OCI-LY1 (cell line): ENCODE measurements around the gene CD247.
A peak's percentile ranks its signal among the peaks of the same experiment; 100 is the strongest.

Experiments used
- H2AFZ ChIP-seq: fragments of 200-600 bp; sonication (generic), shearing (Covaris generic); 2 replicates; pipeline ENCODE4 v1.6.0; 2014; ENCODE audit warnings: antibody characterized with exemption, mild to moderate bottlenecking, low read length
- H3F3A ChIP-seq: fragments of 200-600 bp; sonication (generic), shearing (Covaris generic); 2 replicates; pipeline ENCODE4 v1.6.0; 2014; ENCODE audit warnings: mild to moderate bottlenecking, antibody characterized with exemption, low read length, moderate library complexity; ENCODE audit not compliant: insufficient read depth
- H3K27ac ChIP-seq: fragments of 200-600 bp; sonication (generic); 2 replicates; pipeline ENCODE4 v1.5.1; 2014; ENCODE audit warnings: low read length, mixed run types, mild to moderate bottlenecking, low read depth; ENCODE audit not compliant: poor library complexity, severe bottlenecking
- H3K27me3 ChIP-seq: fragments of 200-600 bp; sonication (generic); 2 replicates; pipeline ENCODE4 v1.6.0; 2014; ENCODE audit warnings: antibody characterized with exemption, mild to moderate bottlenecking, low read length, moderate library complexity; ENCODE audit not compliant: insufficient read depth
- H3K36me3 ChIP-seq: fragments of 200-600 bp; sonication (generic); 2 replicates; pipeline ENCODE4 v1.6.1; 2014; ENCODE audit warnings: mild to moderate bottlenecking, antibody characterized with exemption, low read length, moderate library complexity, mixed read lengths; ENCODE audit not compliant: insufficient read depth
- H3K4me1 ChIP-seq: fragments of 200-600 bp; sonication (generic); 2 replicates; pipeline ENCODE4 v1.5.1; 2014; ENCODE audit warnings: mild to moderate bottlenecking, low read length, moderate library complexity; ENCODE audit not compliant: insufficient read depth, severe bottlenecking
- H3K4me2 ChIP-seq: fragments of 200-600 bp; sonication (generic), shearing (Covaris generic); 2 replicates; pipeline ENCODE4 v1.6.1; 2014; ENCODE audit warnings: low read length
- H3K4me3 ChIP-seq: fragments of 200-600 bp; sonication (generic); 2 replicates; pipeline ENCODE4 v1.5.1; 2014; ENCODE audit warnings: low read length, low read depth, mild to moderate bottlenecking, mixed read lengths; ENCODE audit not compliant: poor library complexity, severe bottlenecking
- H3K79me2 ChIP-seq: fragments of 200-600 bp; shearing (Covaris generic); 2 replicates; pipeline ENCODE4 v1.6.1; 2016; ENCODE audit warnings: mixed run types, low read length, mixed read lengths; ENCODE audit not compliant: insufficient read depth
- H3K9ac ChIP-seq: fragments of 200-600 bp; sonication (generic), shearing (Covaris generic); 2 replicates; pipeline ENCODE4 v1.6.1; 2014; ENCODE audit warnings: mild to moderate bottlenecking, low read length, mixed read lengths
- H3K9me2 ChIP-seq: fragments of 200-600 bp; sonication (generic), shearing (Covaris generic); 2 replicates; pipeline ENCODE4 v1.6.1; 2014; ENCODE audit warnings: low read depth, mild to moderate bottlenecking, low read length, mixed read lengths
- H3K9me3 ChIP-seq: fragments of 200-600 bp; shearing (Covaris generic); 2 replicates; pipeline ENCODE4 v1.6.1; 2014; ENCODE audit warnings: low read length, mixed read lengths
- H4K20me1 ChIP-seq: fragments of 200-600 bp; sonication (generic), shearing (Covaris generic); 2 replicates; pipeline ENCODE4 v1.6.0; 2016; ENCODE audit warnings: mild to moderate bottlenecking, low read length; ENCODE audit not compliant: insufficient read depth
- EZH2 ChIP-seq: fragments of 200-600 bp; sonication (generic), shearing (Covaris generic); IDR thresholded peaks from 2 replicates; pipeline ENCODE4 v1.8.0; 2017; ENCODE audit warnings: borderline replicate concordance, mixed run types, mild to moderate bottlenecking, antibody characterized with exemption, low read length, moderate library complexity, mixed read lengths
- TF ChIP-seq, protein P1 (sequence below): fragments of 200-600 bp; sonication (generic), shearing (Covaris generic); IDR thresholded peaks from 2 replicates; pipeline ENCODE4 v1.5.1; 2017; ENCODE audit warnings: mild to moderate bottlenecking, antibody characterized with exemption, low read length, moderate library complexity, mixed read lengths

CD247 gene

DNA sequence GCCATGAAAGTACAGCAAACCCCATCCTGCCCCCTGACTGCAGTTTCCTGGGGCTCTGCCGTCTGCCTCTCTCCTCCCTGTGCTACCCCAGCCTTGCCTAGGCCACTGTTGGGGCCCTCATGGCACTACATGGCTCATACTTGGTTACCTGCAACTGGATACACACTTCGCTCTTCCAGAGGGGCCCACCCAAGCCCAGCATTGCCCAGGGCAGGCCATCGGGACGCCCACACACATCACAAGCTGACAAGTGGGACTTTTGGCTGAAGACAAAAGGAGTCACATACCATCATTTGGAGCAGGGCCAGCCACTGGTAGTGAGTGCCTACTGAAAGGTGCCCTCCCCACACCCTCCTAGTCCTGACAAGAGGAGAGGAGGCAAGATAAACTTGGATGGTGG is 82.8 kb downstream of the CD247 start:
- Histone ChIP-seq H3K9me3 (no peaks in the 10 kb centered on the region), H3K4me2 (no peak overlapping the region), H3K27ac (no peak overlapping the region), H4K20me1 (no peaks in the 10 kb centered on the region), H3K4me1 (peaks cover 52% of the 10 kb centered on the region), H3F3A (0 out of 2 replicates have a peak, but pooled peaks cover 6% of the 10 kb centered on the region), H3K36me3 (peaks cover 13% of the 10 kb centered on the region; the same call in 1 of the 2 replicates), H3K4me3 (no peak overlapping the region), H3K27me3 (no peaks in the 10 kb centered on the region), H3K79me2 (no peaks in the 10 kb centered on the region), H2AFZ (no peak overlapping the region), H3K9ac (no peak overlapping the region), H3K9me2 (no peaks in the 10 kb centered on the region)
- TF ChIP-seq, protein P1, sequence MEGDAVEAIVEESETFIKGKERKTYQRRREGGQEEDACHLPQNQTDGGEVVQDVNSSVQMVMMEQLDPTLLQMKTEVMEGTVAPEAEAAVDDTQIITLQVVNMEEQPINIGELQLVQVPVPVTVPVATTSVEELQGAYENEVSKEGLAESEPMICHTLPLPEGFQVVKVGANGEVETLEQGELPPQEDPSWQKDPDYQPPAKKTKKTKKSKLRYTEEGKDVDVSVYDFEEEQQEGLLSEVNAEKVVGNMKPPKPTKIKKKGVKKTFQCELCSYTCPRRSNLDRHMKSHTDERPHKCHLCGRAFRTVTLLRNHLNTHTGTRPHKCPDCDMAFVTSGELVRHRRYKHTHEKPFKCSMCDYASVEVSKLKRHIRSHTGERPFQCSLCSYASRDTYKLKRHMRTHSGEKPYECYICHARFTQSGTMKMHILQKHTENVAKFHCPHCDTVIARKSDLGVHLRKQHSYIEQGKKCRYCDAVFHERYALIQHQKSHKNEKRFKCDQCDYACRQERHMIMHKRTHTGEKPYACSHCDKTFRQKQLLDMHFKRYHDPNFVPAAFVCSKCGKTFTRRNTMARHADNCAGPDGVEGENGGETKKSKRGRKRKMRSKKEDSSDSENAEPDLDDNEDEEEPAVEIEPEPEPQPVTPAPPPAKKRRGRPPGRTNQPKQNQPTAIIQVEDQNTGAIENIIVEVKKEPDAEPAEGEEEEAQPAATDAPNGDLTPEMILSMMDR, result no peak
- TF ChIP-seq EZH2, result no peak

DNA sequence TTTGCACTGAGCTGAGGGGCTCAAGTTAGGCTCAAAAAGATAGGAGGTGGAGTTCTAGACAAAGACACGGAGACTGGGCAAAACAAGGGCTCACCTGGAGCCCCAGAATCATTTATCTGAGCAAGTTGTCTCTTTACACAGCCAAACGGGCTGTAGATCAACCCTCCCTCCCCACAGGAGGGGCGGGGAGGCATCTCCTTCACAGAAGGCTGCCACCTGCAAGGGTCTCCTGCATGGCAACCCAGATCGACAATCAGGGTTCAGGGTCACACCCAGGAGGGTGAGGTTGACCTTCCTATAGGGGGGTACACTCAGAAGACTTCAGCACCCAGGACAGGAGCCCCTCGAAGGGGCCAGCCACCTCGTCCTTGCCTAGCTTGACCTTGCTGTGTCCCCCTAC is 84.0 kb downstream of the CD247 start:
- Histone ChIP-seq H3K9me2 (no peaks in the 10 kb centered on the region), H3K4me1 (peaks cover 57% of the 10 kb centered on the region), H3K27me3 (no peaks in the 10 kb centered on the region), H3K9me3 (no peaks in the 10 kb centered on the region), H3K4me2 (no peak overlapping the region), H3K9ac (no peak overlapping the region), H2AFZ (no peak overlapping the region), H3K79me2 (no peaks in the 10 kb centered on the region), H3K27ac (no peak overlapping the region), H3F3A (0 out of 2 replicates have a peak, but pooled peaks cover 6% of the 10 kb centered on the region), H3K4me3 (no peak overlapping the region), H3K36me3 (peaks cover 13% of the 10 kb centered on the region; the same call in 1 of the 2 replicates), H4K20me1 (no peaks in the 10 kb centered on the region)
- TF ChIP-seq, protein P1, result no peak
- no peak for TF ChIP-seq EZH2

DNA sequence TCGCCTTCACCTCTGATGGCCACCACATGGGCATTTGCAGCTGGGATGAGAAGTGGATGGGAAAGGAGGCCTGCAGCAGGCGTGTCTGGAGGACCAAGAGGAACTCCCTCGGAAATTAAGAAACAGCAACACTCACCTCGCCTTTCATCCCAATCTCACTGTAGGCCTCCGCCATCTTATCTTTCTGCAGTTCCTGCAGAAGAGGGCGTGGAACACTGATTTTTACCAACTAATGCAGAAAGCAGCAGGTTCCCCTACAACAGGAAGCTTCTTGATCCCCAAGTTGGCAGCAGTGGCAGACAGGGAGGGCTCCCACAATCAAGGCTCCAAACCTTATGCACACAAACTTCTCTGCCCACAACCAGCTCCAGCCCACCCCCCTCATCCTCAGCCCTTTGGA is 84.4 kb downstream of the CD247 start:
- no peaks in the 10 kb centered on the region for H3K79me2 ChIP-seq
- H3K27ac ChIP-seq, result peak overlapping the region; percentile 99
- H3K4me3 ChIP-seq, result no peak overlapping the region
- H3K9me2 ChIP-seq, result no peaks in the 10 kb centered on the region
- TF ChIP-seq EZH2, result no peak
- TF ChIP-seq, protein P1, result no peak
- H2AFZ ChIP-seq, result no peak overlapping the region
- peaks cover 13% of the 10 kb centered on the region; the same call in 1 of the 2 replicates for H3K36me3 ChIP-seq
- peaks cover 57% of the 10 kb centered on the region for H3K4me1 ChIP-seq
- H3K4me2 ChIP-seq, result no peak overlapping the region
- H3F3A ChIP-seq, result 0 out of 2 replicates have a peak, but pooled peaks cover 6% of the 10 kb centered on the region
- no peaks in the 10 kb centered on the region for H4K20me1 ChIP-seq
- H3K9ac ChIP-seq, result no peak overlapping the region
- no peaks in the 10 kb centered on the region for H3K27me3 ChIP-seq
- no peaks in the 10 kb centered on the region for H3K9me3 ChIP-seq
